Measurements from ENCODE around the gene MACF1.
"Not testable (repeated sequence)": the region's sequence is repeated elsewhere in the genome, so short reads cannot be mapped to it uniquely, and the experiment has no call there.

Gene MACF1

GRCh38 chr1:39159224-39160036 is 45.1 kb upstream of the MACF1 start:
- Histone ChIP-seq H2BK15ac (ENCODE audit: low read depth, poor library complexity, severe bottlenecking) (peak overlapping the region; percentile 81), H3K18ac (ENCODE audit: low read depth in 1 of 2, low read length in 2 of 2) (peak overlapping the region; percentile 63 to 92), H2BK120ac (ENCODE audit: low read depth, low read length) (peak overlapping the region; percentile 86), H4K91ac (ENCODE audit: low read length) (peak overlapping the region; percentile 85), H3K4ac (ENCODE audit: low read depth in 1 of 2, low read length in 2 of 2) (peak overlapping the region; percentile 71 to 97), H3K4me2 (ENCODE audit: low read length, poor library complexity, severe bottlenecking) (no peak overlapping the region), H2AK5ac (ENCODE audit: low read length, severe bottlenecking) (peak overlapping the region; percentile 83), H2BK5ac (ENCODE audit: low read depth, low read length, poor library complexity, severe bottlenecking) (peak overlapping the region; percentile 49), H3K79me1 (replicated peaks; ENCODE audit: low read length, poor library complexity, severe bottlenecking) (no peaks in the 10 kb centered on the region), H3K4me3 (ENCODE audit: insufficient read depth in 1 of 2, low read depth in 1 of 2, low read length in 2 of 2) (no peak overlapping the region), H2BK12ac (ENCODE audit: low read length in 2 of 2) (peak overlapping the region; percentile 54 to 96), H2AFZ (ENCODE audit: low read depth, low read length) (no peak overlapping the region), H3K9me3 (ENCODE audit: control insufficient read depth, low read length) (no peaks in the 10 kb centered on the region), H3K36me3 (ENCODE audit: control insufficient read depth in 1 of 2, insufficient read depth in 2 of 2, low read depth in 1 of 2, low read length in 2 of 2) (peaks cover 5 to 8% of the 10 kb centered on the region in 2 experiments), H4K8ac (ENCODE audit: low read length) (no peak overlapping the region), H3K27me3 (ENCODE audit: control insufficient read depth in 1 of 2, insufficient read depth in 1 of 2, low read length in 2 of 2) (no peaks in the 10 kb centered on the region), H3K23ac (ENCODE audit: low read length in 2 of 2) (no peak overlapping the region), H3K14ac (ENCODE audit: low read length in 2 of 2) (peak overlapping the region in 1 of 2 experiments; percentile 19), H3K4me1 (ENCODE audit: control insufficient read depth, insufficient read depth, low read depth, low read length) (peaks cover 18% of the 10 kb centered on the region), H3K9ac (ENCODE audit: low read length) (no peak overlapping the region), H3K27ac (ENCODE audit: low read length, poor library complexity, severe bottlenecking) (peak overlapping the region; percentile 82)
- 59% methylated on average over 1 of the region's 1 CpG for WGBS
- DNase-seq = no peak

DNA sequence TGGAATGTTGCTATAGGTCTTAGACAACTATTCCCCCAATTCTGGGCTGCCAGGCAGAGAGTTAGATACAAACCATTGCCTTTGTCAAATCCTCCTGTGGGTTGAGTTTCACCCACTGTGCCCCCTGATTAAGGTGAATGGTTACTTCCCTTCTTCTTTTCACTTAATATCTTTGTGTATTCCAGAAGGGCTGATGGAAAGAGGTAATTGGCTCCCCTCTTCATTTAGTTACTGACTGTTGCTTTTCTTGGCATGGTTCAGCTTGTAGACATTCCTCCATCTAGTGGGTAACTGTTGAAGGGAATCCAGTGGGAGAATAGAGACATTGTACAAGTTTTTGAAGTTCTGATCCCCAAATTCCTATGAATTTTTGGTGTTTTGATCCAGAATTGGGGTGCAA is 43.8 kb upstream of the MACF1 start:
- H3K36me3 ChIP-seq (ENCODE audit: control insufficient read depth in 1 of 2, insufficient read depth in 2 of 2, low read depth in 1 of 2, low read length in 2 of 2) = peaks cover 5 to 8% of the 10 kb centered on the region in 2 experiments
- no peak overlapping the region for H3K4ac ChIP-seq (ENCODE audit: low read depth in 1 of 2, low read length in 2 of 2)
- H4K8ac ChIP-seq (ENCODE audit: low read length) = no peak overlapping the region
- H3K79me1 ChIP-seq (replicated peaks; ENCODE audit: low read length, poor library complexity, severe bottlenecking) = no peaks in the 10 kb centered on the region
- no peak overlapping the region for H3K4me3 ChIP-seq (ENCODE audit: insufficient read depth in 1 of 2, low read depth in 1 of 2, low read length in 2 of 2)
- H2BK5ac ChIP-seq (ENCODE audit: low read depth, low read length, poor library complexity, severe bottlenecking) = no peak overlapping the region
- H2AFZ ChIP-seq (ENCODE audit: low read depth, low read length) = no peak overlapping the region
- peaks cover 17% of the 10 kb centered on the region for H3K4me1 ChIP-seq (ENCODE audit: control insufficient read depth, insufficient read depth, low read depth, low read length)
- no peak overlapping the region for H3K4me2 ChIP-seq (ENCODE audit: low read length, poor library complexity, severe bottlenecking)
- DNase-seq = no peak
- H4K91ac ChIP-seq (ENCODE audit: low read length) = no peak overlapping the region
- H2BK12ac ChIP-seq (ENCODE audit: low read length in 2 of 2) = no peak overlapping the region
- no peak overlapping the region for H3K9ac ChIP-seq (ENCODE audit: low read length)
- no peak overlapping the region for H2BK15ac ChIP-seq (ENCODE audit: low read depth, poor library complexity, severe bottlenecking)
- H3K14ac ChIP-seq (ENCODE audit: low read length in 2 of 2) = no peak overlapping the region
- H3K18ac ChIP-seq (ENCODE audit: low read depth in 1 of 2, low read length in 2 of 2) = peak overlapping the region in 1 of 2 experiments; percentile 82
- H2BK120ac ChIP-seq (ENCODE audit: low read depth, low read length) = no peak overlapping the region
- H2AK5ac ChIP-seq (ENCODE audit: low read length, severe bottlenecking) = peak overlapping the region; percentile 38
- H3K23ac ChIP-seq (ENCODE audit: low read length in 2 of 2) = no peak overlapping the region
- peak overlapping the region; percentile 24 for H3K27ac ChIP-seq (ENCODE audit: low read length, poor library complexity, severe bottlenecking)
- no peaks in the 10 kb centered on the region for H3K9me3 ChIP-seq (ENCODE audit: control insufficient read depth, low read length)
- H3K27me3 ChIP-seq (ENCODE audit: control insufficient read depth in 1 of 2, insufficient read depth in 1 of 2, low read length in 2 of 2) = no peaks in the 10 kb centered on the region

GRCh38 chr1:39161811-39162210 is 42.7 kb upstream of the MACF1 start:
- H2BK5ac ChIP-seq (ENCODE audit: low read depth, low read length, poor library complexity, severe bottlenecking); H3K27me3 ChIP-seq (ENCODE audit: control insufficient read depth in 1 of 2, insufficient read depth in 1 of 2, low read length in 2 of 2); DNase-seq; H2AFZ ChIP-seq (ENCODE audit: low read depth, low read length); H3K18ac ChIP-seq (ENCODE audit: low read depth in 1 of 2, low read length in 2 of 2); H2AK5ac ChIP-seq (ENCODE audit: low read length, severe bottlenecking); H3K79me1 ChIP-seq (replicated peaks; ENCODE audit: low read length, poor library complexity, severe bottlenecking); H3K23ac ChIP-seq (ENCODE audit: low read length in 2 of 2); H3K4me2 ChIP-seq (ENCODE audit: low read length, poor library complexity, severe bottlenecking); H2BK15ac ChIP-seq (ENCODE audit: low read depth, poor library complexity, severe bottlenecking); H2BK120ac ChIP-seq (ENCODE audit: low read depth, low read length); H3K9ac ChIP-seq (ENCODE audit: low read length); H2BK12ac ChIP-seq (ENCODE audit: low read length in 2 of 2); H3K4ac ChIP-seq (ENCODE audit: low read depth in 1 of 2, low read length in 2 of 2); H4K91ac ChIP-seq (ENCODE audit: low read length); H3K36me3 ChIP-seq (ENCODE audit: control insufficient read depth in 1 of 2, insufficient read depth in 2 of 2, low read depth in 1 of 2, low read length in 2 of 2); H3K9me3 ChIP-seq (ENCODE audit: control insufficient read depth, low read length); H3K27ac ChIP-seq (ENCODE audit: low read length, poor library complexity, severe bottlenecking); H3K14ac ChIP-seq (ENCODE audit: low read length in 2 of 2); H3K4me3 ChIP-seq (ENCODE audit: insufficient read depth in 1 of 2, low read depth in 1 of 2, low read length in 2 of 2): not testable (repeated sequence)
- H4K8ac ChIP-seq (ENCODE audit: low read length) = peak overlapping the region; percentile 69
- H3K4me1 ChIP-seq (ENCODE audit: control insufficient read depth, insufficient read depth, low read depth, low read length) = peaks cover 20% of the 10 kb centered on the region
- WGBS = 97% methylated on average over 5 of the region's 8 CpGs

DNA sequence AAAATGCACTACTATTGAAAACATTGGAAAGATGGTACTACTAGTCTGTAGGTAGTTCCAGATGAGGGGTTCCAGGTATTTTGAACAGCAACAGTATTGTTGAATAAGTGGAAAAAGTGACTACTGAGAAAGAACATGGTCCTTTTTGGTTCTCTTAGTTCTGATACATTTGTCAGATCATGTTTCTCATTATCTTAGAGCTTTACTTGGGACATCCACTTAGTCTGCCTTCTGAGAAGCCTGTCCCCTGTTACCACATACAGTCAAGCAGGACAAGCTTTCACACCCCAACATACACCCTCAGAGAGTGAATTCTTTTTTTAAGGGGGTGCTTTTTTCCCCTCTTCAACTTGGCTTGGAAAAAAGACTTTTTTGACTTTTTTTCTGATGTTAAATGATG is 41.0 kb upstream of the MACF1 start:
- Histone ChIP-seq H3K27me3 (ENCODE audit: control insufficient read depth in 1 of 2, insufficient read depth in 1 of 2, low read length in 2 of 2) (no peaks in the 10 kb centered on the region), H3K36me3 (ENCODE audit: control insufficient read depth in 1 of 2, insufficient read depth in 2 of 2, low read depth in 1 of 2, low read length in 2 of 2) (peaks cover 0 to 3% of the 10 kb centered on the region in 2 experiments), H4K91ac (ENCODE audit: low read length) (no peak overlapping the region), H3K9ac (ENCODE audit: low read length) (no peak overlapping the region), H2BK12ac (ENCODE audit: low read length in 2 of 2) (no peak overlapping the region), H3K4me2 (ENCODE audit: low read length, poor library complexity, severe bottlenecking) (no peak overlapping the region), H2BK15ac (ENCODE audit: low read depth, poor library complexity, severe bottlenecking) (no peak overlapping the region), H3K23ac (ENCODE audit: low read length in 2 of 2) (no peak overlapping the region), H4K8ac (ENCODE audit: low read length) (no peak overlapping the region), H3K79me1 (replicated peaks; ENCODE audit: low read length, poor library complexity, severe bottlenecking) (no peaks in the 10 kb centered on the region), H3K27ac (ENCODE audit: low read length, poor library complexity, severe bottlenecking) (peak overlapping the region; percentile 1), H3K4me1 (ENCODE audit: control insufficient read depth, insufficient read depth, low read depth, low read length) (peaks cover 20% of the 10 kb centered on the region), H2AK5ac (ENCODE audit: low read length, severe bottlenecking) (no peak overlapping the region), H3K9me3 (ENCODE audit: control insufficient read depth, low read length) (no peaks in the 10 kb centered on the region), H2BK5ac (ENCODE audit: low read depth, low read length, poor library complexity, severe bottlenecking) (no peak overlapping the region), H3K18ac (ENCODE audit: low read depth in 1 of 2, low read length in 2 of 2) (peak overlapping the region in 1 of 2 experiments; percentile 14), H3K4me3 (ENCODE audit: insufficient read depth in 1 of 2, low read depth in 1 of 2, low read length in 2 of 2) (no peak overlapping the region), H3K4ac (ENCODE audit: low read depth in 1 of 2, low read length in 2 of 2) (no peak overlapping the region), H2AFZ (ENCODE audit: low read depth, low read length) (no peak overlapping the region), H3K14ac (ENCODE audit: low read length in 2 of 2) (no peak overlapping the region), H2BK120ac (ENCODE audit: low read depth, low read length) (no peak overlapping the region)
- no peak for DNase-seq

Data from mesenchymal stem cell (in vitro differentiated cells and primary cell).